Cardiac fibroblast (primary cell): ENCODE results near the gene RPA1.

ENCODE experiments used
- DNase-seq, 2 donors: peaks; one replicate each; pipeline versions ENCODE4 v3.0.0 to v3.0.0-alpha.2; 2010; ENCODE audit warnings: low read depth in 2 of 2
- H3K4me3 ChIP-seq, 2 donors: replicated peaks in 1 of 2; 1 replicate in 1 of 2; 2 replicates in 1 of 2; pipeline ENCODE4 v1.5.1; 2011; ENCODE audit warnings: low read depth in 2 of 2, low read length in 2 of 2, mild to moderate bottlenecking in 2 of 2, moderate library complexity in 1 of 2
- CTCF ChIP-seq: IDR thresholded peaks from one replicate; pipeline ENCODE4 v1.5.1; 2011; ENCODE audit warnings: low read depth, mild to moderate bottlenecking, low read length, inconsistent platforms

Gene RPA1

GRCh38 chr17:1913702-1914101 lies 83.9 kb downstream of the RPA1 start:
- H3K4me3 ChIP-seq, result no peak overlapping the region
- no peak for TF ChIP-seq CTCF
- no peak for DNase-seq

- DNase-seq, result no peak
- H3K4me3 ChIP-seq, result no peak overlapping the region
- no peak for TF ChIP-seq CTCF
Observed at GRCh38 chr17:1914661-1915083, 84.9 kb downstream of the RPA1 start.

GRCh38 chr17:1915889-1916288 lies 86.1 kb downstream of the RPA1 start:
- DNase-seq, result no peak
- H3K4me3 ChIP-seq, result no peak overlapping the region
- no peak for TF ChIP-seq CTCF

- H3K4me3 ChIP-seq, result no peak overlapping the region
- DNase-seq, result no peak
- TF ChIP-seq CTCF, result no peak
Observed at GRCh38 chr17:1916316-1916715, 86.5 kb downstream of the RPA1 start.

- TF ChIP-seq CTCF, result no peak
- H3K4me3 ChIP-seq, result no peak overlapping the region
- no peak for DNase-seq
Observed at GRCh38 chr17:1916963-1917715, 87.3 kb downstream of the RPA1 start.

GRCh38 chr17:1918346-1919162 lies 88.7 kb downstream of the RPA1 start:
- no peak for DNase-seq
- TF ChIP-seq CTCF, result no peak
- no peak overlapping the region for H3K4me3 ChIP-seq
